ENCODE measurements around the gene CELA2B.
A peak's percentile ranks its signal among the peaks of the same experiment; 100 is the strongest.
"Not testable (repeated sequence)": the region's sequence is repeated elsewhere in the genome, so short reads cannot be mapped to it uniquely, and the experiment has no call there.

CELA2B gene

DNA sequence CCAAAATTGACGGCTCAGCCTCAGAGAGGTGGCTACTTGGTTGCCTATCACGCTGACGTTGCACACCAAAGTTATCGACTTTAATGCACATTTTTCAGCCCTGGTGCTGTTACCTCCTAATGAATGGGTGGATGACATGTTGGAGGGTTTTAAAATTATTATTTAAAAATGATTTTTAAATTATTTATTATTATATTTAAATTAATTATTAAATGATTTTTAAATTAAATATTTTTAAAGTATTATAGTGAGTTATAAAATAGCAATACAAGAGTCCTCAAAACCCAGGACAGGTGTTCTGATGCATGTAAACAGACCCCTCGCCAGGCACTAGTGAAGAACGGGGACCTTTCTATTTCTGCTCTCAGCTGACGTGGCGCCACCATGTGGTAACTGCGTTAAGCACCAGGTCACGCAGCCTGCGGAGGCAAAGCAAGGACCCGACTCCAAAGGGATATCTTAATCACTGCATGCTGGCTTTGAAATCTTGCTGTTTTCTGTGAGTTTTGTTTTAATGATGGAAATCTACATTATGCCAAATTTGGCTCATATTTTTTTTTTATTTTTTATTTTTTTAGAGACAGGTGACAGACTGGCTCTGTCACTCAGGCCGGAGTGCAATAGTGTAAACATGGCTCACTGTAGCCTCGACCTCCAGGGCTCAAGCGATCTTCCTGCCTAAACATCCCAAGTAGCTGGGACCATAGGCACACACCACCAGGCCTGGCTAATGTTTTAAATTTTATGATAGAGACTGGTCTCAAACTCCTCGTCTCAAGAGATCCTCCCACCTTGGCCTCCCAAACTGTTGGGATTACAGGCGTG is 25.5 kb downstream of the CELA2B start:
- peak; percentile 84 for DNase-seq

- peak; percentile 5 for DNase-seq
These were observed 28.5 kb downstream of the CELA2B start for GRCh38 chr1:15504436-15504835.

DNA sequence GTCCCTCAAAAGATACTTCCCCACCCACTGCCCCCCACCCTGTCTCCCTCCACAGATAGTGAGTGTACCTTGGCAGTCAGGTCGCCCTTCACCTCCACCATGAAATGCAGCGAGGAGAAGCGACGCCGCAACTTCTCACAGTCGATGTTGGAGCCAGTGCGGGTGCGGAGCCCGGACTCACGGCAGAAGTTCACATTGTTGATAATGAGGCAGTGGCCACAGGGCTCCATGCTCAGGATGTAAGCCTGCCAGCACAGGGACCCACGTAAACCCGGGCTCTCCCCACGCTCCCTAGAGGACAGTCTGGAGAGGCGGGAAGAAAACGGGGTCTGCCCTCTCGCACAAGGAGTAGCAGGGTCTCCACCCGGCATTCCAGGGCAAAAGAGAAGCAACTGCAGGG is 30.9 kb downstream of the CELA2B start:
- no peak for DNase-seq

GRCh38 chr1:15507278-15507677 is 31.4 kb downstream of the CELA2B start:
- DNase-seq, result no peak

DNA sequence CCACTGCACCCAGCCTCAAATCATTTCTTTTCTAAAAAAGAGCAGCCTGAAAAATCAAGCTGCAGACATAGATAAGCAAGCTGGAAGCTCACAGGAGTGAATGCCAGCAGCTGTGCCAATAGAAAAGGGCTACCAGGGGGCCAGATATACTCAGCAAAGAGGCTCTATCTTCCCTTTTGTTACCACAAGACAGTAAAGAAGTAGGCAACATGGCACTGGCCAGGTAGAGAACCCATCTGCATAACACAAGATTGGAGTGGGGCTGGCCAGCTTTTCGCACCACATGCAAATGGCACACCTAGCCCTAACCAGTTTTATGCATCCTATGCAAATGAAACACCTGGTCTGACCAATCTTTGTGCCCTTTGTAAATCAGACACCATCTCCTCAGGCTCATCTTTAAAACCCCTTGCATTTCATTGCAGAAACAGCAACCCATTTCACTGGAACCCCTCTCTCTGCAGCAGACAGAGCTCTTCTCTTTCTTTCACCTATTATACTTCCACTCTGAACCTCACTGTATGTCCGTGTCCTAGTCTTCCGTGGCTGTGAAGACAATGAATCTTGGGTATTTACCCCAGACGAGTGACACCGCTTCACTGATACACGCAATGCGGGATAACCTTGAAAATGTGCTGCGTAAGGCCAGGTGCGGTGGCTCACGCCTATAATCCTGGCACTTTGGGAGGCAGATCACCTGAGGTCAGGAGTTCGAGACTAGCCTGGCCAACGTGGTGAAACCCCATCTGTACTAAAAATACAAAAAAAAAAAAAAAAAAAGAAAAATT is 33.0 kb downstream of the CELA2B start:
- no peak for DNase-seq

DNA sequence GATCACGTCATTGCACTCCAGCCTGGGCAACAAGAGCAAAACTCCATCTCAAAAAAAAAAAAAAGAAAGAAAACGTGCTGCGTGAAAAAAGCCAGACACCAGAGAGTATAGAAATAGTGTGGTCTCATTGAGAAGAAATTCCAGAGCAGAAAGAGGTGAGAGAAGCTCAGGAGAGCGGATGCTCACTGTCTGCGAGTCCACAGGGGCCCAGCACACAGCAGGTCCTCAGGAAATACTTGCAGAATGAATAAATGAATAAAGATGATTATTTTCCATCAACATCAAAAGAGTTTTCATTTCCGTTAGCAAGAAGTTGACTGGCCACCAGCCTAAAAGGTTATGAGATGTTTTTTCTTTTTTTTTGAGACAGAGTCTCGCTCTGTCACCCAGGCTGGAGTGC is 33.7 kb downstream of the CELA2B start:
- DNase-seq, result no peak

GRCh38 chr1:15510611-15511405 is 34.9 kb downstream of the CELA2B start:
- DNase-seq, result no peak

DNA sequence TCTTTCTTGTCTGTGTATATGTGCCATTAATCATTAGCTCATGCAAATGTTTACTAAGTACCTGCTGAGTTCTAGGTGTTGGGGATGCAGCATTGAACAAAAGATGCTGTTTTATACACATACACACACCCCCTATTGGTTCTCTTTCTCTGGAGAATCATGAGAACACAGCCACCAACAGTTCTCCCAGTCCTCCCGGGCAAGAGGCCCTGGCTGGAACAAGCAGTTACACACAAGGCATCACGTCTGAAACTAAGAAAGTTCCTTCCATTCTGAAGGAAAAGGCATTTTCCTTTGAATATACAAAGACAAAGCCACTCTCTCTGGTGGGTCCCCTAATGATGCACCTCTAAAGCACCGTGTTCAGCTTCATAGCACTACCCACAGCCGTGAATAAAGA is 37.3 kb downstream of the CELA2B start:
- no peak for DNase-seq

- DNase-seq, result no peak
These were observed 38.0 kb downstream of the CELA2B start for GRCh38 chr1:15513919-15514318.

- not testable (repeated sequence) for DNase-seq
These were observed 38.7 kb downstream of the CELA2B start for GRCh38 chr1:15514557-15514956.

- no peak for DNase-seq
These were observed 39.2 kb downstream of the CELA2B start for GRCh38 chr1:15515022-15515663.

- DNase-seq, result no peak
These were observed 43.7 kb downstream of the CELA2B start for GRCh38 chr1:15519625-15520024.

DNA sequence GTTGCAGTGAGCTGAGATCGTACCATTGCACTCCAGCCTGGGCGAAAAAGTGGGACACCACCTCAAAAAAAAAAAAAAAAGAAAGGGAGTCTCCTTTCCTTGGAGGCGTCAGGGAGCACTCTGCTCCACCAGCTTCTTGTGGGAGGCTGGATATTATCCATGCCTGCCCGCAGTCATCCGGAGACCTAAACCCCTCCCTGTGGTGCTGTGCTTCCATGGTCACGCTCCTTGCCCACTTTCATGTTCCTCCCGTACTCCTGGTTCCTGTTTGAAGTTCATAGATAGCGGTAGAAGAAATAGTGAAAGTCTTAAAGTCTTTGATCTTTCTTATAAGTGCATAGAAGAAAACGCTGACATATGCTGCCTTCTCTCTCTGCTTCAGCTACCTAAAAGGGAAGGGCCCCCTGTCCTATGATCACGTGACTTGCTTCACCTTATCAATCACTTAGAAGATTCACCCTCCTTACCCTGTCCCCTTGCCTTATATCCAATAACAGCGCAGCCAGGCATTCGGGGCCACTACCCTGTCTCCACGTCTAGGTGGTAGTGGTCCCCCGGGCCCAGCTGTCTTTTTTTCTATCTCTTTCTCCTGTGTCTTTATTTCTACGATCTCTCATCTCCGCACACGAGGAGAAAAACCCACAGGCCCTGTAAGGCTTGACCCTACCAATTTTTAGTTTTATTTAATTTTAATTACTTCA is 45.5 kb downstream of the CELA2B start:
- not testable (repeated sequence) for DNase-seq

DNA sequence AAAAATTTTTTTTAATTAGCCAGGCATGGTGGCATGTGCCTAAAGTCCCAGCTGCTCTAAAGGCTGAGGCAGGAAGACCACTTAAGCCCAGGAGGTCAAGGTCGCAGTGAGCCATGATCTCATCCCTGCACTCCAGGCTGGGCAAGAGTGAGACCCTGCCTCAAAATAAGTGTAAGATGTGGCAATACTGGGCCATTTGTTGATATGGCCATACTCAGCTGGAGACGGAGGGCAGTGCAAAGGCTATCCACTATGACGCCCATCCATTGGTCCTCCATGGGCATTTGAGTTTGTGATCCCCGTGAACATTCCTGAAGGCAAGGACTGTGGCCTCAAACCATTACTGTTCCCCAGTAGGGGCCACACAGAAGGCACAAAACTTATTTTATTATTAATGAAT is 46.6 kb downstream of the CELA2B start:
- DNase-seq, result peak; percentile 8

DNA sequence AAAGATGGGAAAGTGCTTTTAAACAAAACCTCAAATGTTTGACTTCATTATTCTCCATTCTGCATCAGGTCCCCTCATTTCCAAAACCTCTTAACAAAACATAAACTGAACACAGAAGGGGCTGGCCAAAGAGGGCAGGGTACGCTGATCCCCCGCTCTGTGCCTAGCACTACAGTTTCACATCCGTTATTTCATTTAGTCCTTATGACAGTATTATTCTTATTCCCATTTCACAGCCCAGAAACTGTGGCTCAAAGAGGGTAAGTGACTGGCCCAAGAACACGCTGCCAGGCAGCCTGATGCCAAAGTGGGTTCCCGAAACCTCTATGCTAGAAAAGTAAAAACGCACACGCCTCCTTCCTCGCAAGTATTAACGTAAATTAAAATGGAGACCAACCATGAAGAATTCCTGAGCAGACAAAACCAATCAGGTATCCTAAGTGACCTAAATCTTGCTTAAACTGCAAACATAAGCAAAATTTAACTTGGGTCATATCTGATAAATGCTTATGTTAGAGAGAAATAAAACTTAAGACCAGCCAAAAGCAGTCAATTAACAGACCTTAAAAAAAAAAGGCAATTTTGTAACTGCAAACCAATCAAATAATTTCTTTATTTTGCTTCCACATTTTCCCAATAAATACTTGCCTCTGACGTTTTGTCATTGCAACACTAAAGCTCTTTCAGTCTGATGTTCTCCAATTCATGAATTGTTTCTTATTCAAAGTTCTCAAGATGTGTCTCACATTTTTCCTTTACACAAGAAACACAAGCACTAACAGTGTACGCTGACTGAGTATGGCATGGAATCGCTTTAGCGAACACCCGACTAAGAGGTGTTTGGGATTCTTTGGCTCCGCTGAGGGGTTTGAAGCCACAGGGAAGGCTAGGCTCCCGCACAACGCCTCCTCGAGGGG is 47.5 kb downstream of the CELA2B start:
- DNase-seq, result no peak

DNA sequence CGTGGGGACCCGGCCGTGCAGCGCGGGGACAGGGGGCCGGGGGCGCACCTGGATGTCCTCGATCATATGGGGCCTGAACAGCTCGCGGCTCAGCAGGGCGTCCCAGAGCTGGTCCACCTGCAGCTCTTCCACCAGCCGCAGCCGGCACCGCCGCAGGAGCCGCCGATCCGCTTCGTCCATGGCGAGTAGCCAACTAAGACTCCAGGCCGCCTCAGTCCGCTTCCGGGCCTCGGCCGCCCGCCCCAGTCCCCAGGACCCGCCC is 48.0 kb downstream of the CELA2B start, which contains the start of gene CASP9:
CASP9 (minus strand) TSS at position 195 of the 262 bp plus-strand sequence; CDS start at position 180, 15 bp downstream.
- no peak for DNase-seq

DNA sequence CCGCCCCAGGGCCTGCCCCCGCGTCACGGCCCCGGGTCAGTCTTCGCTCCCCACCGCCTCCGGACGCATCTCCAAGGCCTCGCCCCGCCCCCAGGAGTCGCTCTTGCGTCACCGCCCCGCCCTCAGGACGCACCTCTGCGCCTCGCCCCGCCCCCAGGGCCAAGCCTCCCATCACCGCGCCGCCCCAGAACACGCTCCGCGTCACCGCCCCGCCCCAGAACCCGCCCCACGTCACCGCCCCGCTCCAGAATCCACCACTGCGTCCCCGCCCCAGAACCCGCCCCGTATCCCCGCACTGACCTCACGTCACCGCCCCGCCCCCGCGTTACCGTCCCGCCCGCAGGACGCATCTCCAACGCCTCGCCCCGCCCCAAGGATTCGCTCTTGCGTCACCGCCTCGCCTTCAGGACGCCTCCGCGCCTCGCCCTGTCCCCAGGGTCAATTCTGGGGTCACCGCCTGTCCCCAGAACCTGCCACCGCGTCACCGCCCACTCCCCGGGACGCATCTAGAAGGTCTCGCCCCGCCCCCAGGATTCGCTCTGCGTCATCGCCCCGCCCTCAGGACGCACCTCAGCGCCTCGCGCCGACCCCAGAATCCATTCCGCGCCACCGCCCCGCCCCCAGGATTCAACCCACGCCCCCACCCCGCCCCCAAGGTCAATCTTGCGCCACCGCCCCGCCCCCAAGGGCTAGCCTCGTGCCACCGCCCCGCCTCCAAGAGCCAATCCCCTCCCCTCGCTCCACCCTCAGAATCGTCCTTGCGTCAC is 48.6 kb downstream of the CELA2B start:
- DNase-seq, result peak; percentile 100

DNA sequence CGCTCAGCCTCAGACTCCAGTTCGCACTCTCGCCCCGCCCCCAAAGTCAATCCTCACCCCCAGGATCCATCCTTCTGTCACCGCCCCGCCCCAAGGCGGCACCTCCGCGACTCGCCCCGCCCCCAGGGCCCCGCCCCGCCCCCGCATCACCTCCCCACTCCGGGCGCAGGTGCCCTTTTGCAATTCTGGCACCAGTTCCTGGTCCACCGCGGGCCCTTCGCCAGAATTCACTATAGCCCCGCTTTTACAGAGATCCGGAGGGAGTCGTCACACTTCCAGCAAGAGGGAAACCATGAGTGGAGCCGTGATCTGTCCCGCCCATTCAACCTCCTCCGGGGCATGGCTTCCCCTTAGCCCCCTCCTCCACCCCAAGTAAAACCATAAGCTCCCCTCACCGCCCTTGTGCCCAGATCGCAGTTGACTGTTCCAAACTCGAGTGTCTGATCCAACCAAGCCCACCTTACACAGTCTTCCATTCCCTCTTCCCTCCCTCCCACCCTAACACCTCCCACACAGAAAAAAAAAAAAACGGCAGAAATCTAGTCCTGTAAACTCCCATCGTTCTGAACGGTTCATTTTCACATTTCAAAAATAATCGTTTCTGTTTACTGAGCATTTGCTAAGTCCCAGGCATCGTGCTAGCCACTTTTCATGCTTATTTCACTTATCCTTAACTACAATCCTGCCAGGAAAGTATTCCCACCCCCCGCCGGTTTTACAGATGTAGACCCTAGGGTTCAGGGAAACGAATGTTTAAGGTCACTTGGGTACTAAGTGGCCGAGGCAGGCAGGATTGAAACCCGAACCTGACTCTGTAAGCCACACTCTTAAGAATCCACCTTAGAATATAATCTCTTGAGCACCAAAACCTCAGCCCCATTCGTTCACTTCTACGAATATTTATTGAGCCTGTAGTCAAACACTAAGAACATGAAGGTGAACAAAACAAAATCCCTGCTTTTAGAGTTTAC is 49.4 kb downstream of the CELA2B start:
- peak; percentile 65 for DNase-seq

- no peak for DNase-seq
These were observed 50.2 kb downstream of the CELA2B start for GRCh38 chr1:15526021-15526489.

Measured in eye (tissue), 1 donor.